Endothelial cell of umbilical vein (primary cell): ENCODE measurements around the gene MRGPRG. TPM values are rescaled to one million over a fixed set of nuclear protein-coding genes. Genes with fewer than 3 reads are reported as not detected.

Experiments
- BruUV-seq: library from RNA; stranded (reverse); fragments of 400-500 nt; replicated peaks from 2 replicates; lab custom pipeline; 2021; lab: Mats Ljungman, UMichigan
- CTCF ChIA-PET: fragments of 300-600, 350-600 bp; sonication (Branson Sonifier 250); formaldehyde crosslinking; loops from one replicate; lab custom pipeline; 2021; ENCODE audit warnings: antibody characterized with exemption, inconsistent platforms; lab: Charles Lee
- POLR2A ChIA-PET: fragments of 300-600, 350-600 bp; sonication (Branson Sonifier 250); formaldehyde crosslinking; loops from one replicate; lab custom pipeline; 2021; ENCODE audit warnings: antibody characterized with exemption, inconsistent platforms; lab: Charles Lee
- DNase-seq: peaks from one replicate; pipeline ENCODE4 v3.0.0-alpha.2; 2011; ENCODE audit warnings: low read depth, low spot score
- FAIRE-seq: peaks from 2 replicates; lab custom pipeline; 2011; peaks lifted over from hg19 to GRCh38; lab: Jason Lieb, UNC
- H2AFZ ChIP-seq: 2 replicates; pipeline ENCODE4 v1.6.0; 2012; ENCODE audit warnings: low read depth, low read length, control low read depth, inconsistent platforms
- H3K27ac ChIP-seq: 2 replicates; pipeline ENCODE4 v1.5.1; 2011; ENCODE audit warnings: low read depth, mild to moderate bottlenecking, control low read depth, low read length, moderate library complexity; ENCODE audit not compliant: insufficient read depth
- H3K27me3 ChIP-seq, 2 experiments: 2 replicates each; pipeline versions ENCODE4 v1.6.0 to v1.6.1; 2011; ENCODE audit warnings: low read length in 2 of 2, mixed read lengths in 1 of 2; ENCODE audit not compliant: control insufficient read depth in 2 of 2, insufficient read depth in 2 of 2
- H3K36me3 ChIP-seq, 2 experiments: 2 replicates in 1 of 2; 3 replicates in 1 of 2; pipeline ENCODE4 v1.5.1; 2011; ENCODE audit warnings: low read length in 2 of 2, mild to moderate bottlenecking in 1 of 2, moderate library complexity in 1 of 2; ENCODE audit not compliant: control insufficient read depth in 2 of 2, insufficient read depth in 2 of 2; ENCODE audit errors: extremely low read depth in 1 of 2
- H3K4me1 ChIP-seq: 3 replicates; pipeline ENCODE4 v1.5.1; 2011; ENCODE audit warnings: mild to moderate bottlenecking, low read length; ENCODE audit not compliant: control insufficient read depth, insufficient read depth; ENCODE audit errors: extremely low read depth
- H3K4me2 ChIP-seq: 2 replicates; pipeline ENCODE4 v1.6.1; 2011; ENCODE audit warnings: low read length, control low read depth, mixed read lengths; ENCODE audit not compliant: insufficient read depth
- H3K4me3 ChIP-seq, 3 experiments: fragments of 200-600 bp in 1 of 3; sonication (generic), shearing (Covaris generic) in 1 of 3; replicated peaks in 1 of 3; 2 replicates each; pipeline ENCODE4 v1.5.1; 2011 to 2016; ENCODE audit warnings: control low read depth in 3 of 3, low read length in 3 of 3, mild to moderate bottlenecking in 2 of 3, inconsistent platforms in 1 of 3, low read depth in 1 of 3, moderate library complexity in 1 of 3; ENCODE audit not compliant: insufficient read depth in 1 of 3
- H3K79me2 ChIP-seq: 2 replicates; pipeline ENCODE4 v1.6.0; 2012; ENCODE audit warnings: low read length, inconsistent platforms; ENCODE audit not compliant: control insufficient read depth, insufficient read depth
- H3K9ac ChIP-seq: replicated peaks from 2 replicates; pipeline ENCODE3; 2011; ENCODE audit warnings: low read length, control low read depth; ENCODE audit not compliant: insufficient read depth; ENCODE audit errors: extremely low read depth
- H3K9me1 ChIP-seq: replicated peaks from 3 replicates; pipeline ENCODE4 v1.6.0; 2011; ENCODE audit warnings: mild to moderate bottlenecking, low read length; ENCODE audit not compliant: control insufficient read depth, insufficient read depth; ENCODE audit errors: extremely low read depth
- H3K9me3 ChIP-seq: replicated peaks from 2 replicates; pipeline ENCODE4 v1.5.1; 2012; ENCODE audit warnings: low read length, inconsistent platforms; ENCODE audit not compliant: control insufficient read depth, insufficient read depth
- H4K20me1 ChIP-seq: replicated peaks from 2 replicates; pipeline ENCODE3; 2011; ENCODE audit warnings: mild to moderate bottlenecking, low read length; ENCODE audit not compliant: control insufficient read depth, insufficient read depth; ENCODE audit errors: extremely low read depth
- EZH2 ChIP-seq: IDR thresholded peaks from 2 replicates; pipeline ENCODE4 v1.6.1; 2012; ENCODE audit warnings: borderline replicate concordance, low read depth, mild to moderate bottlenecking, moderate library complexity, low read length, inconsistent platforms; ENCODE audit not compliant: severe bottlenecking
- FOS ChIP-seq: IDR thresholded peaks from 2 replicates; pipeline ENCODE4 v1.6.1; 2011; ENCODE audit warnings: mild to moderate bottlenecking, low read length, moderate library complexity, borderline replicate concordance; ENCODE audit not compliant: insufficient read depth
- GATA2 ChIP-seq: IDR thresholded peaks from 2 replicates; pipeline ENCODE4 v1.7.0; 2011; ENCODE audit warnings: low read depth, mild to moderate bottlenecking, moderate library complexity, mixed read lengths, low read length; ENCODE audit not compliant: insufficient read length, insufficient read depth
- JUN ChIP-seq: IDR thresholded peaks from 2 replicates; pipeline ENCODE4 v1.6.1; 2011; ENCODE audit warnings: borderline replicate concordance, low read depth; ENCODE audit not compliant: insufficient read length, insufficient read depth
- MAX ChIP-seq: IDR thresholded peaks from 2 replicates; pipeline ENCODE4 v1.6.1; 2011; ENCODE audit not compliant: insufficient read depth, insufficient read length
- MYC ChIP-seq: IDR thresholded peaks from one replicate; pipeline ENCODE4 v1.6.1; 2011; ENCODE audit warnings: mild to moderate bottlenecking, low read depth, low read length
- POLR2A ChIP-seq: IDR thresholded peaks from 2 replicates; pipeline ENCODE4 v1.6.1; 2012; ENCODE audit warnings: low read depth, mild to moderate bottlenecking, control low read depth, low read length
- POLR2AphosphoS5 ChIP-seq: IDR thresholded peaks from 2 replicates; pipeline ENCODE4 v1.6.1; 2012; ENCODE audit warnings: low read depth, mild to moderate bottlenecking, control low read depth, low read length, moderate library complexity; ENCODE audit not compliant: insufficient read depth
- dilution Hi-C: fragments of 300-500 bp; cut with MboI; formaldehyde crosslinking; loops from one replicate; pipeline ENCODE4 v1.15.0; 2019; ENCODE audit warnings: low sequenced_read_pairs; ENCODE audit not compliant: extremely low pct_ligation_motif_present
- intact Hi-C: fragments of 100-400 bp; cut with micrococcal nuclease; formaldehyde crosslinking; loops from one replicate; pipeline ENCODE4 v1.10.0; 2022
- polyA plus RNA-seq, 4 experiments: library from polyadenylated mRNA; depleted of rRNA in 3 of 4; stranded (reverse) in 3 of 4; unstranded in 1 of 4; fragments of >200 nt; gene quantifications; 2 replicates each; pipeline versions ENCODE4 v1.2.1 to v1.2.3, GENCODE V29; 2011 to 2012; ENCODE audit warnings: missing spikeins in 1 of 4
- total RNA-seq: library from RNA; stranded (reverse); gene quantifications from 2 replicates; pipeline ENCODE4 v1.2.3, GENCODE V29; 2021
- TF ChIP-seq, protein P1 (sequence below), 2 donors: IDR thresholded peaks; 1 replicate in 1 of 2; 2 replicates in 1 of 2; pipeline ENCODE4 v1.5.1; 2011; ENCODE audit warnings: low read length in 2 of 2, mild to moderate bottlenecking in 2 of 2, moderate library complexity in 2 of 2, control low read depth in 1 of 2, inconsistent platforms in 1 of 2, low read depth in 1 of 2; ENCODE audit not compliant: insufficient read depth in 1 of 2; ENCODE audit errors: extremely low read depth in 1 of 2

MRGPRG gene
- total and polyA plus RNA-seq, 2 donors (not counting 3 experiments of a cell fraction or from before 2014, with no cell fraction given) = not detected

DNA sequence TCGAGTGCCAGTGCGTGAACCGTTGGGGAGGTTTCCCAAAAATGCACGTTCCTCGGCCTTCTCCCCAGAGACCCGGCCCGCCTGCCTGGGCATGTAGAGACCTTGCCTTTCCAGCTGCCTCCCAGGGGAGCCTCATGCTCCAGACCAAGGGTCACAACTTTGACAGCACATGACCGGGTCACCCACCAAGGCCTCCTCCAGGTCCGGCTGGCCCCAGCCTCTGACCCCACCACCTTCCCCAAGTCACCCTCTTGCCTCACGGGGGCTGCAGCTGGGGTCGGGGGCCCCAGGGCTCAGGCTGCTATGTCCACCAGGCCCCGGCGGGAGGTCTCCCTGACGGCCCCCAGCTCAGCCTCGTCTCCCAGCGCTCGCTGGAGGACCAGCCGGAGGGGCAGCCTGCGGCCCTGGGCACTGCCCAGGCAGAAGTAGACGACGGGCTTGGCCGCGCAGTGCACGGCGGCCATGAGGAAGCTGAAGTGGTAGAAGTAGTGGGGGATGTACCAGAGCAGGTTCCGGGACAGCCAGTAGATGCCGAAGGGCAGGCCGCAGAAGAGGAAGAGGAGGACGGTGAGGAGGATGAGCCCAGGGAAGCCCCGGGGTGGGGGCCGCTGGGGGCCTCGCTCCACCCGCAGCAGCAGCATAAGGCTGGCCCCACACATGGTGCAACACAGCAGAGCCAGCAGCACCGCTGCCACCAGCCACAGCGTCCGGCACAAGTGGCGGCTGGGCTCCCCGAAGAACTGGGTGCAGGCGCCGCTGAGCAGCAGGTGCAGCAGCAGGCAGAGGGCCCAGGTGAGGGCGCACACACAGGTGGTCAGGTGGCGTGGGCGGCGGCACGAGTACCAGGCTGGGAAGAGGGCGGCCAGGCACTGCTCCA lies 9.2 kb upstream of the MRGPRG start:
- FAIRE-seq = no peak

More for the DNA sequence above, 9.2 kb upstream of the MRGPRG start:
- dilution Hi-C loops = no loop called here
- intact Hi-C loops = no loop called here
- H3K4me3 ChIP-seq = no peak overlapping the region
- no peaks in the 10 kb centered on the region for H3K4me1 ChIP-seq
- H3K9me1 ChIP-seq = no peaks in the 10 kb centered on the region
- no peaks in the 10 kb centered on the region for H3K36me3 ChIP-seq
- no peaks in the 10 kb centered on the region for H3K79me2 ChIP-seq
- H2AFZ ChIP-seq = no peak overlapping the region
- no peak for DNase-seq
- POLR2A ChIA-PET = no interaction called here
- BruUV-seq = no TSS peak
- no peaks in the 10 kb centered on the region for H3K9me3 ChIP-seq
- no peak overlapping the region for H3K27ac ChIP-seq
- no peak overlapping the region for H3K4me2 ChIP-seq
- no peaks in the 10 kb centered on the region for H4K20me1 ChIP-seq
- CTCF ChIA-PET = no interaction called here
- TF ChIP-seq, protein P1, sequence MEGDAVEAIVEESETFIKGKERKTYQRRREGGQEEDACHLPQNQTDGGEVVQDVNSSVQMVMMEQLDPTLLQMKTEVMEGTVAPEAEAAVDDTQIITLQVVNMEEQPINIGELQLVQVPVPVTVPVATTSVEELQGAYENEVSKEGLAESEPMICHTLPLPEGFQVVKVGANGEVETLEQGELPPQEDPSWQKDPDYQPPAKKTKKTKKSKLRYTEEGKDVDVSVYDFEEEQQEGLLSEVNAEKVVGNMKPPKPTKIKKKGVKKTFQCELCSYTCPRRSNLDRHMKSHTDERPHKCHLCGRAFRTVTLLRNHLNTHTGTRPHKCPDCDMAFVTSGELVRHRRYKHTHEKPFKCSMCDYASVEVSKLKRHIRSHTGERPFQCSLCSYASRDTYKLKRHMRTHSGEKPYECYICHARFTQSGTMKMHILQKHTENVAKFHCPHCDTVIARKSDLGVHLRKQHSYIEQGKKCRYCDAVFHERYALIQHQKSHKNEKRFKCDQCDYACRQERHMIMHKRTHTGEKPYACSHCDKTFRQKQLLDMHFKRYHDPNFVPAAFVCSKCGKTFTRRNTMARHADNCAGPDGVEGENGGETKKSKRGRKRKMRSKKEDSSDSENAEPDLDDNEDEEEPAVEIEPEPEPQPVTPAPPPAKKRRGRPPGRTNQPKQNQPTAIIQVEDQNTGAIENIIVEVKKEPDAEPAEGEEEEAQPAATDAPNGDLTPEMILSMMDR (IDR thresholded peaks at IDR 0.05; ENCODE audit: extremely low read depth in 1 of 2, insufficient read depth in 1 of 2, low read depth in 1 of 2, low read length in 2 of 2) = no peak
- TF ChIP-seq JUN (no peak), MAX (no peak), POLR2A (no peak), EZH2 (no peak), MYC (no peak), FOS (no peak), POLR2AphosphoS5 (no peak), GATA2 (no peak)
- H3K27me3 ChIP-seq = no peaks in the 10 kb centered on the region
- H3K9ac ChIP-seq = no peak overlapping the region
